ENCODE measurements around the gene LEPROT.
A peak's percentile ranks its signal among the peaks of the same experiment; 100 is the strongest.

The LEPROT gene

DNA sequence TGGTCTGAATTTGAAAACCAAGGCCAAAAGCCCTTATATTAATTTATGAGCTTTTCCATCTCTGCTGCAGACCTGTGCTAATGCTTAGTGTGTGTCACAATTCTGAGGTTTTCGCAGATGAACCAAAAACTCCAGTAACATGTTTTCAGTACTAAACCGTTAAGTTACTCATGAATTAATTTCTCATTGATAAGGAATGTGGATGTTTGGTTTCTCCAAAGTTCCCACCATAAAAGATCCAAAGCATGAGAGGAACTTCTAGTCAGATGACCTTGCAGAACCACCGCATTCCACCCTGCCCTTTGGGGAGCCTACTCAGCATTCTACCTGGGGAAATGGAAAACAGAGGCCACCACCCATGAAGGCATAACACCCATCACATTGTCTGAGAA is 7.5 kb upstream of the LEPROT start:
- DNase-seq: no peak

DNA sequence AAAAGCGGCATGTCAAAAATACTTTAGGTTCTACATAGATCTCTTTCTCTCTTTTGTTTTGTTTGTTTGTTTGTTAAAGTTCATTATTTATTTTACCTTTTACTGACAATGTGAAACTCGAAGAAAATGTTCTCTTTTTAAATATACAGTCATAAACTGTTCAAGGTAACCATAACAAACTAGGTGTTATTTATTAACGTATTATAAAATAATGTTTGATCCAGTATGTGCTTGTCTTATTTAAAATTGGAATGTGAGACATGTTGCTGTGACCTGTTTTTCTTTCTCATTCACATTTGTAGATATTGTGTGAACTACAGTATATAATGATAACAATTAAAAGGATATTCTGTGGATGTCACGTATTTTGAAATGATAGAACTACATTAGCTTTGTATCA is 5.9 kb upstream of the LEPROT start:
- DNase-seq: no peak

DNA sequence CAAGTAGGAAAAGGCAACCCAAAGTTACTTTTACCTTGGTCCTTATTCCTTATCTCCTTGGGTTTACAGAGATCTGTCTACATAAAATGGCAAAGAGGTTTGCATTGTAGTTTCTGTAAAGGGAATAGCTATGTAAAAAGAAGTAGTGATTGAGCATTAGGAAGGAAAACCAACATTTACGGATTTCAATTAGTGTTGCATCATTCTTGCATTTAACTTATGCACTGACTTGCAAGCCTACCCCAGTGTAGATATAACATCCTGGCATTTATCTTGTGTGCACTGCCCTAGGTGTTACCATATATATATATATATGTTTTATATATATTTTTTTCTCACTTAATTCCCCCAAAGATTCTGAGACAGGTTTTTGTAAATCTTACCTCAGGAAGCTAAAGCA is 3.7 kb upstream of the LEPROT start:
- no peak for DNase-seq

DNA sequence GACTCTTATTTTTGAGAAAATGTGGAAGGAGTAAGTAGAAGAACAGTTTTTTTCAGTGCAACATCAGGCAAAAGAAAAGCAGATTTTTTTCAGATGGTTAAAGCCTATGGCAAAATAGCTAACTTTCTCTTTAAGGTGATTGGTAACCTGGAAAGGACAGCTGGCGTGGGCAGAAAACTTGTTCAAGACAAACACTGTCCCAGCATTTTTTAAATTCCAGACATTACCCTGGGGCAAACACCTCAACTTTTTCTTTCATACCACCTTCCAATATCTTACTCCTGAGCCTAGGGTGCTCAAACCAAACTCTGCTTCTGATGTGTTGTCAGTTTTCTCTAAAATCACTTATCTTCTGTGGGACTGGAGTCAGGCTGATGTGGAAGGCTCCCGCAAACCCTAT is 2.7 kb upstream of the LEPROT start:
- DNase-seq: no peak

DNA sequence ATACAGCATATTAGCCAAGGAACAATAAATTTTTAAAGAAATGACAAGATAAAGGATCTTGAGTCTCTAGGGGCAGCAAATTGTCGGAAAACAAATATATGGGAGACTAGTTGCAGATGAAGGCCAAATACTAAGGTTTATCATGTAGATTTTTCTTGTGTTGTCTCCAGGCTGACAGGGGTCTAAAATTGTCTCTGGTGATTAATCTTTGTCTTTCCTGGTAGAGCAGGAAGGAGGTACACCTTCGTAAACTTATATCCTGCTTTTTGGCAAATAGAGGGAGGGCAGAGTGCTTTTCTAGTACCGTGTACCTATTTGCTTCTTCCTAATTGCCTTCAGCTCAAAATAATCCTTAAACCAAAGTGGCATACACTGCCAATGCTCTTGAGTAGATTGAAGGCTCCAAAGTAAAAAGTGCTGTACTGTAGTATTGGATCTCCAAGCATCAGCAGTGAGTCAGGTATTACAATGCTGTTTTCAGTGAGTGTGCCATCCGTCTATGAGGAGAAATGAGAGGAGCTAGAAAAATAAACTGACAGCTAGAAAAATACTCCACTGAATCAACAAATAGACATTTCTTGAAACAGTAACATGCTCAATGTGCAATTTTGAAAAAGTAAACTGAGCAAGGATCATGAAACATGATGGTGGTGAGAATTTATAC is 1.8 kb upstream of the LEPROT start:
- DNase-seq: no peak

DNA sequence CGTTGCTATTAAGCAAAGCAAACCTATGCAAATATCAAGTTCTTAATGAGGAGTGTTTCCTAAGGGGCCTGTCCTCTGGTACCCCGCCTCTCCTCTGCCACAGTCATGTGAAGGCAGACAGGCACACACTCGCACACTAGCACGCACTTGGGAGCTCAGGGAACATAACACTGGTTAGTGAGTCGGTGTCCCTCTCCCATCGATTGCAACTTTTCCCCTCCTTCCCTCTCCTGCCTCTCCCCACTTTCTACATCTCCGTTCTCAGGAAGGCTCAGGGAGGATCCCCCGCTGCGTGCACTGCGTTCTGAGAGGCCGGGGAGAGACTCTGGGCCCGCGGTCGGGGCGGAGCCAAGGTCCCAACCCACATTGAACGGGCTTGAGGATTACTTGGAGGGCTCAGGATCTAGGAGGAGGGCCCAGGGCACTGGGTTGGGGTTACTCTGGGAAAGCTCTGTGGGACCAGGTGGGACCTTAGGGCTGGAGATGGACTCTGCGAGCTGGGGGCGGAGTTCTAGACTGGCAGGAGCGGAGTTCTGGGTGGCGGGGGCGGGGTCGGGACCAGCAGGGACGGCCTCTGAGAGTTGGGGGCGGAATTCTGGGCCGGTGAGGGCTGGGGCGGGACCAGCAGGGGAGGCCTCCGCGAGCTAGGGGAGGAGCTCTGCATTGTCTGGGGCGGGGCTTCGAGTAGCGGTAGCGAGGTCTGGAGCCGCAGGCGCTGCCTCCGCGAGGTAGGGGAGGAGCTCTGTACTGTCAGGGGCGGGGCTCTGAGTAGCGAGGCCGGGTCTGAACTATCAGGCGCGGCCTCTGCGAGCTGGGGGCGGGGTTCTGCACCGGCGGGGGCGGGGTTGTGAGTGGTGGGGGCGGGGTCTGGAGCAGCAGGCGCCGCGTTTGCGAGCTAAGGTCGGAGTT is 533 bp upstream of the LEPROT start:
- peak; percentile 87 for DNase-seq

DNA sequence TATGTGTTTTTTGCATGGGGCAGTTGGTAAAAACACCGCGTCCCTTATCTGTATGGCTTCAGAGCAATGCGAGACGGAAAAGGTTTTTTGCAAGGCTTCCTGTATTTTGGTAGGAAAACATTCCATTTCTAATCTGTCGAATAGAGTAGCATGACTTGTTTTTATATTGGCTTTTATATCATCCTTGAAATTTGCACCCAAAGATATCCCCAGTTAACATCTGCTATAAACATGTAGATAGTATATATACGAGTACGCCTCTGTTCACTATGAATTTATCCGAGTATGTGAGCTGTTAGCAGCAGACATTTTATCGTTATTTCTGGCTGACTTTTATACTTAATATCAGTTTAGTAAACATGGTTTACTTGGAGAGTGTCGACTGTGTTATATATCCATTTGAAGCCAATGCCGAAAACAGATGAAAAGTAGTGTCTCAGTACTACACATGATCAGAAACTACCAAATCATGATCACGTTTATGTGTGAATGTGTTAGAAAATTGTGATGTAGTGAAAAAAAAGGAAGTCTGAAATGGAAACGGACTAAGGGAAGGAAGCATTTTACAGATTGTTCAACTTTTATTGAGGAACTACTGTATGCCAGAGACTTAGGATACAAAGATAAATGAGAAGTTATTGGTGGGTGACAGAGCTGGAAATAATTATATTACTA is 1.0 kb downstream of the LEPROT start:
- DNase-seq: no peak

DNA sequence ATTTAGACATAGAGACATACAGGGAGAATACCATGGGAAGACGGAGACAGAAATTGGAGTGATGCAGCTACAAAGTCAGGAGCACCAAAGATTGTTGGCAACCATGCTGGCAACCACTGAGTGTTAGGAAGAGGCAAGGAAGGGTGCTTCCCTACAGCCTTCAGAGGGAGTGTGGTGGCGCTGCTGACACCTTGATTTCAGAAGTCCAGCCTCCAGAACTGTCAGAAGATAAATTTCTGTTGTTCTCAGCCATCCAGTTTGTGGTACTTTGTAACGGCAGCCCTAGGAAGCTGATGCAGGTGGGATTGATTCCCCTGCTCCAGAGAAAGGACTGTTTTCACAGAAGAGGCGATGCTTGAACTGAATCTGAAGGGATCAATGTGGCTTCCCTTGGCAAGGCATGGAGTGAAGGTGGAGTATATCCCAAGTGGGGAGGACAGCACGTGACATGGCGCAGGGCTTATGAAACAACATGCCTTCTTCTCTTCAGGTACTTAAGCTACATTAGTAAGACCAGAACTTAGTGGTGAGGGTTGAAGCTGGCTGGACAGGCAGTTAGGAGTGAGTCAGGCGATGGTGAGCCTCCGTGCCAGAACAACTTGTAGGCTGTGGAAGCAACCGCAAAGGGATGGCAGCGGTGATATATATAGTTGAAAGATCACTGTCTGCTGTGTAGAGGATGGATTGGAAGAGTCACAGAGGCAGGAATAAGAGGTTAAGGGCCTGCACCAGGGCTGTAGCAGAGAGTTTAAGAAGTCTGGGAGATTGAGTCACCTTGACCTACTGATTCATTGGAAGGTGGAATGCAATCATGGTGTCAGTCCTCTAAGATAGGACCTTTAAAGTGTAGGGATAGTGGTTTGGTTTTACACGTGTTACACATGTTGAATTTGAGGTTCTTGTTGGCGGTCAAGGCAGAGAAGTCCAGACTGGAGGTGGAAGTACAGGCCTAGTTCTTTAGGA is 2.1 kb downstream of the LEPROT start:
- no peak for DNase-seq

DNA sequence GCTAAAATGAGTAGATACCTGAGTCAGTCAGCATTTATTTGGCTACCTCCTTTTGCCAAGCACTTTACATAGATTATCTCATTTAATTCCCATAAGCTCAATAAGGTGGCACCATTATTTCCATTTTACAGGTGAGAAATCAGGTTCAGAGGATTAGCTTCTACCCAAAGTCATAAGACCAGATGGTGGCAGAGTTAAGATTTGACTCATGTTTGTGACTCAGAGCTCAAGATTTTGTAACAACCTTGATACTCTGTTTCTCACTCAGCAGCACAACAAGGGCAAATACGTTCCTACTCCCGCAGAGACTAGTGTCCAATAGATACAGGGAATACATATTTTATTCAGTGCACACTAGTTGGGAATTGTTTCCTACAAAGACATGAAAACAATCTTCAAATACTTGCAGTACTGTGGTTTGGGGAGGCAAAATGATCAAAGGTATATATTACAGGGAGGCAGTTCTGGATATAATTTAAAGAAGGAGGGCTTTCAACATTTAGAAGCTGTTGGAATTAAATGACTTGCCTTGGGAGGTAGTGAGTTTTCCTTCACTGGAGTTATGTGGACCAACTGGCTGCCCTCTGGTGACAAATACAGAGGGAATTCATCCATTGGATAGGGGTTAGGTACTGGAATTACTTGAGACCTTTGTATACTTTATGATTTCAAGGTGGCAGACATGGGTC is 3.6 kb downstream of the LEPROT start:
- DNase-seq: no peak

DNA sequence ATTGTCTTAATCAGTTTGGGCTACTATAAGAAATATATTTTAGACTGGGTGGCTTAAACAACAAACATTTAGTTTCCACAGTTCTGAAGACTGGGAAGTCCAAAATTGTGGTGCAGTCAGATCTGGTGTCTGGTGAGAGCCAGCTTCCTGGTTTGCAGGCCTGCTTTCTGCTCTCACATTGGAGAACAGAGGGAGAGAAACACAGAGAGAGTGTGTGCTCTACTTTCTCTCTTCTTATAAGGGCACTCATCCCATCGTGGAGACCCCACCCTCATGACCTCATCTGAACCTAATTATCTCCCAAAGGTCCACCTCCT is 4.1 kb downstream of the LEPROT start:
- DNase-seq: no peak

DNA sequence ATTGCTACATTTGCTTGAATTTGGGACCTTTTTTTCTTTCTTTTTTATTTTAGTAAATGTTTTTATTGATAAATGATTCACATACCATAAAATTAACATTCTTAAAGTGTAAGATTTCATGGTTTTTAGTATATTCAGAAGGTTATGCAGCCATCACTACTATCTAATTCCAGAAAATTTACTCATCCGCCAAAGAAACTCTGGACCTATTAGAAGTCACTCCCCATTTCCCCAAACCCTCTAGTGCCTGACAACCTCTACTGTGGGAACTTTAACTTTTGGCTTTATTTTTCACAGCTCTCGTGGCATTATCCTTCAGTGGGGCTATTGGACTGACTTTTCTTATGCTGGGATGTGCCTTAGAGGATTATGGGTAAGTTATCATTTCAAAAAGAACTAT is 4.5 kb downstream of the LEPROT start:
- no peak for DNase-seq

DNA sequence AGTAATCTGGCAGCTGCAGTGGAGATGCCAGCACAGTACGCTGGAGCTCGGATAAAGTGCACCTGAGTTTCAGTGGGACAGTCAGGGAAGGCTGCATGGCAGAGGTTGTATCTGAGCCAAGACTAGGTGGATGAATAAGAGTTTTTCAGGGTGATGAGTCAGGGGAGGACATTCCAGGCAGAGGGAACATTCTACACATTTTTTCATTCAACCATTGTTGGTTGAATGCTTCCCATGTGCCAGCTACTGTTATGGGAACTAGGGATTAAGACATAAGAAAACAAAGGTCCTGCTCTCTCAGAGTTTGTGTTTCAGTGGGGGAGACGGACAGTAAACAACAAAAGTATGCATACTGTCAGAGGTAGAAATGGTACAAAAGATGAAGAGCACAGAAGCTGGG is 5.2 kb downstream of the LEPROT start:
- no peak for DNase-seq

DNA sequence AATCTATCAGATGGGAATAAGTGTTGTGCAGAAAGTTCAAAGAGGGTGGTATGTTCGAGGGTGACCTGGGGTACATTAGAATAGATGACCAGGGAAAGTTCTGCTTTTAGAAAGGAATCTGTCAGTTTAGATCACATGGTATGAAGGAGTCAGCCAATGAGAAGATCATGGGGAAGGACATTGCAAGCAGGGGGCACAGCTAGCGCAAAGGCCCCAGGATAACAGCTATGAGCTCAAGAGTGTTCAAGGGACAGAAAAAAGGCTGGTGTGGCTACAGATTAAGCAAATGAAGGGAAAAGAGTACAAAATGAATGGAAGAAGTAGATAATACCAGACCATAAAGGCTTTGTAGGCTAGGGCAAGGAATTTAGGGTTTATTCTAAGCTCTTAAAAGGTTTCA is 8.6 kb downstream of the LEPROT start:
- no peak for DNase-seq

DNA sequence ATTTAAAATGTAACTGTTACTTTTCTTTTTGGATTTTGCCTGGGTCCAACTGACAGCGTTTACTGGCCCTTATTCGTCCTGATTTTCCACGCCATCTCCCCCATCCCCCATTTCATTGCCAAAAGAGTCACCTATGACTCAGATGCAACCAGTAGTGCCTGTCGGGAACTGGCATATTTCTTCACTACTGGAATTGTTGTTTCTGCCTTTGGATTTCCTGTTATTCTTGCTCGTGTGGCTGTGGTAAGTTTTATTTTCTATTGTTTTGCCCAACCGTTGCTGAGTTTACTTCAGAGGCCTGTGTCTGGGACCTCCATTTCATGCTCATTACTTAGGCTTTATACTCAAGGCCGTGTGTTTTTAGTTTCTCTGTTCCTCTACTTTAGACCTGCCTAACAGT is 9.3 kb downstream of the LEPROT start:
- DNase-seq: no peak

DNA sequence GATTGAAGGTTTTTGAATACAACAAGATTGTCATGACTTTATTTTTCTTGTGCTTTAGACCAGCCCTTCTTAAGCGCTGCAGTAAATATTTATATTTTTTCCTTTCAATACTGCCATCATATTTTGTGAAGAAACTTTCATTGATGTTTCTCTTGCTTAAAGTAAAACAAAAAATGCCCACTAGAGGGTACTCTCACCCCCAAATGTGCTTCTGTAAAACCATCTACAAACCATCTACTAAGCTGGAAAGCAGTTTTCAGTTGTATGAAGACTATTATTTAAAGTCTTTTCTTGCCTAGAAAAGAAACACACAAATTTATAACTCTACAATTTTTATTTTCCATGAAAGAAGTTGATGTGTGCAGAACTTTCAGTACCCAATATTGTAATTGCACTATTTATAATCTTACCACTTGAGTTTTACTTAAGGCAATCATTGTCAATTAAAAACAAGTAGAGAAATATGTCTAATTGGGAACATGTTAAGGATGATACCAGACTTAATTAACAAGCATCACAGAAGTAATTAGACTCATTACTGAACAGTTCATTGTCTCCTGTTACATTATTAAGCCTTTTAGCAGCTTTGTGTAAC is 10.7 kb downstream of the LEPROT start:
- peak; percentile 2 for DNase-seq

DNA sequence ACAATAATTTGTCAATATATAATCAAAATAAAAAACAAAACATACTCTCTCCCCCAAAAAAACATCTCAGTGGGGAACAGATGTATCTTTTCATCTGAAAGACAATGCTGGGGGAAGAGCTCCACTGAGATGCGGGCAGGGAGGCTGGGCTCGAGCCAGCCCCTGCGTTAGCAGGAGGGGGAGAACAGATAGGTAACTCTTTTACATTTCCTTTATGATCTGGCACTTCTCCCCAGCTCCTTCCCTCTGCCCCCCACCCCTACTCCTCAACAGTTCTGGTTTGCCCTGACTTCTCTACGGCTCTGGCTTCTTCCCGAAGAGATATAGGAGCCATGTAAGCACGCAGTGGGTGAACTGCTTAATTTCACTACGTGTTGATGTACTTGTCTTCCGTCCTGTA is 12.4 kb downstream of the LEPROT start:
- no peak for DNase-seq

DNA sequence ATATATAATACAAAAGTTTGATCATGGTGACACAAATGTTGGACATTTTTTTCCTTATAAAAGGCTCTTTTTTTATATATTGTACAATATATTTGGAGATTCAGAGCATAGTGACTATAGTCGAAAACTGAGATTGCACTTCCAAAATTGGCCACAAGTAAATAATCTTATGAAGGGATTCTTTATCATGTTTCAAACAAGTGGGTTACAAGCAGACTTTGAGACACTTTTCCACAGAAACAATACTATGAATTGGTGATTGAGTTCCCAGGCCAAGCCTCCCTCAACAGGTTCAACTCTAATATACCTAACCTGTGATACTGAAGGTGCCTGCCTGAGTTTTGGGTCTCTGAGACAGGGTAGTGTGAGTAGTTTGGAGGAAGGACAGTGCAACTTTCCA is 13.8 kb downstream of the LEPROT start:
- no peak for DNase-seq

DNA sequence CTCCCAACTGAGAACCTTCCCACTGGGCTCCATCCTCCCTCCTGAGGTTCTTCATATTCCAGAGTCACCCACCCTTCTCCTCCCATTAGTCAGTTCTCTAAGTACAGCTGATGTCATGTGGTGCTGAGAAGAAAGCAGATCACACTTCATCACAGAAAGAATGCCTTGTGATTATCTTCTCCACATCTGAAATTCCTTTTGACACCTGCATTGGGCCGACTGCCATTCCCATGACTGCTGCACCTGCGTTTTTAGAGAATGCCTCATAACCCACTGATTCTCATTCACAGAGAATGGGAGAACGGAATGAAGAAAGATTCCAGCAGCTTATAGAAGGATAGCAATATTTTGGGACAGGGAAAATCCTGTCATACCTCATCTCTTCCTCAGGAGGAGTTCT is 14.3 kb downstream of the LEPROT start:
- no peak for DNase-seq

DNA sequence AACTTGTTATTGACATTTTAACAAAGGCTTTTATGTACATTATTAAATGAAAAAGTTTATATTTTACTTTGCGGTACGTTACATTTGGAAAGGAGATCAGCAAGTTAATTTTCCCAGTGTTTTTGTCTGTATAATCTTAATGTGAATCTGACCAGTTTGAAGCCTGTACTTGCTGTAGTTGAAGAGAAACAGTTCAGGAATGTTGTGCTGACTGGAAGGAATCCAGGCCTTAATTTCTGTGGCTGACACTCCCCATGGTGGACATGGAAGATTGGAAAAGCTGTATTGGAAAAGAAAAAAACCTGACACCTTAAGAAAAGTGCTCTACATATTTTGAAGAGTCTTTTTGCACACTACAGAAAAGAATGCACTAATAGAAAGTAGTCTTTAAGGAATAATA is 15.5 kb downstream of the LEPROT start:
- no peak for DNase-seq

DNA sequence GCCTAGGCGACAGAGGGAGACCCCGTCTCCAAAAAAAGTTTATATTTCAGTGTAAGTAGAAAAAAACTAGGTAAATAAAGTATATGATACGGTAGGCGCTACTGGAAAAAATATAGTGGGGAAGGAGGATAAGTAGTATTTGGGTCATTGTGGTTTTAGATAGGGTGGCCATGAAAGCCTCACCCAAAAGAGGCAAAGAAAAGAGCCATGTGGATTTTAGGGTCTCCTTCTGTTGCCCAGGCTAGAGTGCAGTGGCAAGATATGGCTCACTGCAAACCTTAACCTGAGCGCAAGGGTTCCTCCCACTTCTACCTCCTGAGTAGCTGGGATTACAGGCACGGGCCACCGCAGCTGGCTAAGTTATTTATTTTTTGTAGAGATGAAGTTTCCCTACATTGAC is 17.1 kb downstream of the LEPROT start:
- no peak for DNase-seq

DNA sequence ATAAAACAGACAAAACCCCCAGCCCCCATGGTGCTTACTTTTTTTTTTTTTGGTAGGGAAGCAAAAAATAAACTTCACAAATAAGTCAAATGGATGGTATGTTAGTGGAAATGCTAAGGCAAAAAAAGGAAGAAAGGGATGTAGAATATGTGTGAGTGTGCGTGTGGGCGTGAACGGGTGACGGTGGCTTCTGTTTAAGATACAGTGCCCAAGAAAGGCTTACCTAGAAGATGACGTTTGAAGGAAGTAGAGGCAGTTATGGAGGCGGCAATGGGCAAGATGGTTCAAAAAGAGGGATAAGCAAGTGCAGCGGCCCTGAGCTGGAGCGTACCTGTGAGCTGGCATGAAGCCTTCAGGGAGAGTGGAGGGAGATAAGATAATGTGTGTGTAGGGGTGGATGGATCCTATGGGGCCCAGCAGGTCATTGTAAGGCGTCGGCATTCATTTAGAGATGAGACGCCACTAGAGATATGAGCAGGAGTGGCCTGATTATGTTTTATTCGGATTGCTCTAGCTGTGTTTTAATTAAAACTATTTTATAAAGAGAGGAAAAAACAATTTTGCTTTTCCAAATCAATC is 19.9 kb downstream of the LEPROT start:
- no peak for DNase-seq

DNA sequence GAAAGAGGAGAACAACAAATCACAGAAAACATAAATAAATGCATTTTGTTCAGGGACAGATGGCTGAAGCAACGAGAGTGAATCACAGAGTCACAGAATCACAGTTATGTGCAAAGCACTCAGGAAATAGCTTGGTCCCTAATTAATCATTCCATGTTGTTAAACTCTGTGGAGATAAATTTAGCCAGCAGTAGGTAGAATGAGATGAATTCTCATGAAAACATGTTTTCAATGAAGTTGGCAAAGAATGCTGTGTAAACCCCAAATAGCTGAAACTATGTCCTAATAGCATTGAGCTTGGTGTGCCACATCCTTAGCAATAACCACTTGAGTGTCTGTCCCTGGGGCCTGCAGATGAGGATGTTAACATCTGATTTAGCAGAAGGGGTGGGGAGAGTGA is 20.4 kb downstream of the LEPROT start:
- DNase-seq: no peak

All from NCI-H1092 treated with DMSO at 0.1 percent for 48 hours (cell line).